Central memory CD8-positive, alpha-beta T cell (primary cell): ENCODE measurements around the gene MAD2L2.

Source experiments
- ATAC-seq: fragments of 150-1000 bp; cut with Tn5 transposase; replicated peaks from 2 replicates; pipeline ENCODE4 v1.10.0; 2022; ENCODE audit warnings: mild to moderate bottlenecking, moderate FRiP score, moderate number of reproducible peaks; ENCODE audit not compliant: poor library complexity, severe bottlenecking; ENCODE audit errors: extremely low read depth
- DNase-seq, 2 donors: peaks; one replicate each; pipeline ENCODE4 v3.0.0; 2021; ENCODE audit warnings: low spot score in 2 of 2
- H3K27ac Mint-ChIP-seq: one replicate; pipeline ENCODE4 v1.8.0; 2022; ENCODE audit warnings: low read depth, mild to moderate bottlenecking, moderate library complexity, mixed read lengths
- H3K27me3 Mint-ChIP-seq: one replicate; pipeline ENCODE4 v1.8.0; 2022; ENCODE audit warnings: mixed read lengths
- H3K36me3 Mint-ChIP-seq: one replicate; pipeline ENCODE4 v1.8.0; 2022; ENCODE audit warnings: mild to moderate bottlenecking, moderate library complexity, mixed read lengths; ENCODE audit not compliant: insufficient read depth
- H3K4me1 Mint-ChIP-seq: one replicate; pipeline ENCODE4 v1.8.0; 2022; ENCODE audit warnings: mixed read lengths
- H3K4me3 Mint-ChIP-seq: one replicate; pipeline ENCODE4 v1.8.0; 2022; ENCODE audit warnings: mild to moderate bottlenecking, moderate library complexity, mixed read lengths
- H3K9me3 Mint-ChIP-seq: one replicate; pipeline ENCODE4 v1.8.0; 2022; ENCODE audit warnings: mixed read lengths

The MAD2L2 gene

DNA sequence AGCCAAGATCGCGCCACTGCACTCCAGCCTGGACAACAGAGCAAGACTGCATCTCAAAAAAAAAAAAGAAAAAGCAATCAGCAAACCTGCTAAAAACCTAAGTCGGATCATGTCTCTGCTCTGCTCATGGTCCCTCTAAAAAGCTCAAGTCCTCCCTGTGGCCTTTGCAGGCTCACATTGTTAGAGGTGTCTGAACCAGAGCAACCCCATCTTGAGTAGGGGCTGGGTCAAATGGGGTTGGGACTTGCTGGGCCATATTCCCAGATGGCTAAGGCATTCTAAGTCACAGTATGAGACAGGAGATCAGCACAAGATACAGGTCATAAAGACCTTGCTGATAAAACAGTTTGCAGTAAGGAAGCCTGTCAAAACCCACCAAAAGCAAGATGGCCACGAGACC is 7.6 kb upstream of the MAD2L2 start:
- Mint-ChIP-seq H3K27ac (no peak overlapping the region), H3K4me3 (no peak overlapping the region), H3K27me3 (peaks cover 45% of the 10 kb centered on the region), H3K36me3 (peaks cover 2% of the 10 kb centered on the region), H3K9me3 (no peaks in the 10 kb centered on the region), H3K4me1 (peaks cover 29% of the 10 kb centered on the region)
- ATAC-seq (no peak), DNase-seq (no peak)

DNA sequence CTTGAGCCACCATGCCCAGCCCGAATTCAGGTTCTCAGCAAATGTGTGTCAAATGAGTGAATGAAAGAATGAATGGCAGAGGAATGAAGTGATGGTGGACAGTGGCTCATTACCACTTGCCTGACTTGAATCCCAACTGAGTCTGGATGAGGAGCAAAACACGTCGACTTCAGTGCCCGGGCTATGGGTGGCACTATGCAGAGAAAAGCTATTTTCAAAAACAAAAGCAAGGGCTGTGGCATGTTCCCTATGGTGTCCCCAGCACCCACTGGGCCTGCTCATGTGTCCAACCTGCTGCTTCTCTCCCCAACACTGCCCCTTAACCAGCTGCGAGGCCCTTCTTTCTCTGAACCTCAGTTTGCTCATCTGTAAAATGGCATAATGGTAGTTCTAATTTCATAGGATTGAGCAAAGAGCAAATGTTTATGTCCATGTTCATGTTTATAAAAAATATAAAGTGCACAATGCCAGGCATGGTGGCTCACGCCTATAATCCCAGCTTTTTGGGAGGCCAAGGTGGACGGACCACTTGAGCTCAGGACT is 4.3 kb upstream of the MAD2L2 start:
- DNase-seq (no peak), ATAC-seq (no peak)
- Mint-ChIP-seq H3K27ac (no peak overlapping the region), H3K9me3 (no peaks in the 10 kb centered on the region), H3K4me1 (peaks cover 14% of the 10 kb centered on the region), H3K27me3 (peaks cover 20% of the 10 kb centered on the region), H3K36me3 (peaks cover 5% of the 10 kb centered on the region), H3K4me3 (no peak overlapping the region)

DNA sequence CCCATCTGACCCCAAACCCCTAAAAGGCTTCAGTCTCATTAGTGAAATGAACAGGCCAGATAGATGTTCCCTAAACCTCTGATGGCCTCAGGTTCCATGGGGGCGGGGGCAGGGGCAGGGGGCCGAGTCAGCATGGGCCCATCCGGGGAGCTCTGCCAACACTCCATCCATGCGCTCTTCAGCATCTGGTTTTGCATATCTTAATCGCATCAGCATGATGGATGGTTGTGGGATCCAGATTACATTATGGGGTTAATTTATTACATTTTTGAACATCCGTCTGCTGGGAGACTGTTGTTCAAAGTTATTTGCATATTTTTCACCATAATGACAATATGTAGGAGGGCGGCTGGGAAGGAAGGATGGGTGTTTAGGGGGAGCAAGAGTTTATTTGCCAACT is 3.1 kb upstream of the MAD2L2 start:
- Mint-ChIP-seq H3K4me1 (peaks cover 20% of the 10 kb centered on the region), H3K9me3 (no peaks in the 10 kb centered on the region), H3K4me3 (no peak overlapping the region)

GRCh38 chr1:11682799-11683198 is 1.9 kb upstream of the MAD2L2 start:
- Mint-ChIP-seq H3K36me3 (peaks cover 5% of the 10 kb centered on the region), H3K4me1 (peaks cover 20% of the 10 kb centered on the region), H3K27me3 (peaks cover 5% of the 10 kb centered on the region), H3K27ac (no peak overlapping the region), H3K4me3 (no peak overlapping the region), H3K9me3 (no peaks in the 10 kb centered on the region)
- DNase-seq: no peak
- ATAC-seq: no peak

More for the DNA sequence above, 3.1 kb upstream of the MAD2L2 start:
- ATAC-seq (no peak), DNase-seq (no peak)
- Mint-ChIP-seq H3K27ac (no peak overlapping the region), H3K36me3 (peaks cover 5% of the 10 kb centered on the region), H3K27me3 (peaks cover 10% of the 10 kb centered on the region)

DNA sequence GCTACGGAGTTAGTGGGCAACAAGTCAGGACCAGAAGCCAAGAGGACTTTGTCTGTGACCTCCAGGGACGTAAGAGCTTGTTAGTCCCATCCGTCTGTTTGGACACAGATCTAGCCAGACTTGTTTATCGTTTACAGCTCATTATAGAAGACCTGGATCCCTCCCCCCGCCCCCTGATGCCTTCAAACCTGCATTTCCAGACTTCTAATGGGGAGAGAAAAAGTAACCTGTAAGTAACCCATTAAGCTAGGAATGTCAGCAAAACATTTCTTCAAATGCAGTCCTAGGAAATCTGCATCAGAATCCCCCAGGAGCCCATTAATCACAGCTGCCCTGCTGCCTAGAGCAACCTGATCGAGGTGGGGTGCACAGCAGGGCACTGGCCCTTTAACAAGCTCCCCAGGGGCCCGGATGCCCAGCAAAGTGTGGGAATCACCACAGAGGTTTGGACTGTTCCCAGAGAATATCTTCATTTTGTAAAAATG is 1.4 kb upstream of the MAD2L2 start:
- Mint-ChIP-seq H3K9me3 (no peaks in the 10 kb centered on the region), H3K27me3 (no peaks in the 10 kb centered on the region), H3K36me3 (peaks cover 5% of the 10 kb centered on the region), H3K27ac (peak overlapping the region; percentile 59), H3K4me1 (peaks cover 20% of the 10 kb centered on the region), H3K4me3 (no peak overlapping the region)
- no peak for ATAC-seq
- no peak for DNase-seq

DNA sequence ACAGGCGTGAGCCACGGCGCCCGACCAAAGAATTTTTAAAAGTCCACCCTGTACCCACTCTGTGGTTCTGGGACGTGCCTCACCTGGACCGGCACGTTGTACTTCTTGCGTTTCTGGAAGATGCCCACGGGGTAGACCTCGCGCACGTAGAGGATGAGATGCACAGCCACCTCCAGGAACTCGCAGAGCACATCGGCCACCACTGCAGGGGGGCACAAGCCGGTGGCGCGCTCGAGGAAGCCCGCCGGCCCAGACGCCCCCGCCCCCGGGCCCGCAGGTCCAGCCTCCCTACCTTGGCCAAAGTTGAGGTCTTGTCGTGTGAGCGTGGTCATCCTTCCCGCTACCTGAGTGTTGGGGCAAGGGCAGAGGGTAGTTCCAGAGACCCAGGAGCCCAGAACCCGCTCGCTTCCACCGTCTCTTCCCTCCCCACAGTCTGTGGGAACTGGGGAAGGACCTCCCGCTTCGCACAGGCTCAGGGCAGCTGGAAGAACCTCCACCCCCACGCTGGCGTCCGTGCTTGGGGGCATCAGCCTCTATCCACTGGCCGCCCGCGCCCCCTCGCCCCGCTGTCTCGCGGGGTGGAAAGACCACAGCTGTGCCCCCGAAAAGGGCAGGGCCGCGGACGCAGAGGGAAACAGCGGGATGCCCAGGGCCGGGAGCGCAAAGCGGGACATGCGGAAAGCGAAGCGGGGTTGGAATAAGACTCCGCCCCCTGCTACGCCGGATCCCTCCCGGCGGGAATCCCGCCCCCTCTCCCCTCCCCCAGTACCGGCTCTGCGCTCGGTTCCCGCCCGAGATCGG is 478 bp downstream of the MAD2L2 start:
- Mint-ChIP-seq H3K4me3 (peak overlapping the region; percentile 84), H3K9me3 (no peaks in the 10 kb centered on the region), H3K4me1 (peaks cover 20% of the 10 kb centered on the region), H3K27me3 (no peaks in the 10 kb centered on the region), H3K36me3 (peaks cover 11% of the 10 kb centered on the region), H3K27ac (no peak overlapping the region)
- ATAC-seq: no peak
- DNase-seq: no peak

GRCh38 chr1:11678442-11678841 is 2.5 kb downstream of the MAD2L2 start:
- H3K4me1 Mint-ChIP-seq: peaks cover 20% of the 10 kb centered on the region
- no peaks in the 10 kb centered on the region for H3K27me3 Mint-ChIP-seq
- H3K36me3 Mint-ChIP-seq: peaks cover 15% of the 10 kb centered on the region
- no peak for DNase-seq
- H3K27ac Mint-ChIP-seq: no peak overlapping the region
- H3K4me3 Mint-ChIP-seq: no peak overlapping the region
- ATAC-seq: no peak
- H3K9me3 Mint-ChIP-seq: no peaks in the 10 kb centered on the region

GRCh38 chr1:11676386-11677103 is 4.4 kb downstream of the MAD2L2 start:
- ATAC-seq (no peak), DNase-seq (no peak)
- H3K36me3 Mint-ChIP-seq: peaks cover 20% of the 10 kb centered on the region
- H3K4me3 Mint-ChIP-seq: no peak overlapping the region
- H3K4me1 Mint-ChIP-seq: peaks cover 17% of the 10 kb centered on the region
- H3K27me3 Mint-ChIP-seq: no peaks in the 10 kb centered on the region
- H3K27ac Mint-ChIP-seq: no peak overlapping the region
- no peaks in the 10 kb centered on the region for H3K9me3 Mint-ChIP-seq

- no peaks in the 10 kb centered on the region for H3K9me3 Mint-ChIP-seq
- no peak overlapping the region for H3K4me3 Mint-ChIP-seq
- ATAC-seq (no peak), DNase-seq (no peak)
- no peaks in the 10 kb centered on the region for H3K27me3 Mint-ChIP-seq
- H3K4me1 Mint-ChIP-seq: peaks cover 10% of the 10 kb centered on the region
- H3K36me3 Mint-ChIP-seq: peaks cover 16% of the 10 kb centered on the region
- no peak overlapping the region for H3K27ac Mint-ChIP-seq
Observed at GRCh38 chr1:11675325-11675724, 5.6 kb downstream of the MAD2L2 start.

- peaks cover 2% of the 10 kb centered on the region for H3K4me1 Mint-ChIP-seq
- no peak overlapping the region for H3K4me3 Mint-ChIP-seq
- H3K27ac Mint-ChIP-seq: no peak overlapping the region
- no peaks in the 10 kb centered on the region for H3K27me3 Mint-ChIP-seq
- H3K9me3 Mint-ChIP-seq: no peaks in the 10 kb centered on the region
- ATAC-seq (no peak), DNase-seq (no peak)
- H3K36me3 Mint-ChIP-seq: peaks cover 19% of the 10 kb centered on the region
Observed at GRCh38 chr1:11674488-11674887, 6.5 kb downstream of the MAD2L2 start.

DNA sequence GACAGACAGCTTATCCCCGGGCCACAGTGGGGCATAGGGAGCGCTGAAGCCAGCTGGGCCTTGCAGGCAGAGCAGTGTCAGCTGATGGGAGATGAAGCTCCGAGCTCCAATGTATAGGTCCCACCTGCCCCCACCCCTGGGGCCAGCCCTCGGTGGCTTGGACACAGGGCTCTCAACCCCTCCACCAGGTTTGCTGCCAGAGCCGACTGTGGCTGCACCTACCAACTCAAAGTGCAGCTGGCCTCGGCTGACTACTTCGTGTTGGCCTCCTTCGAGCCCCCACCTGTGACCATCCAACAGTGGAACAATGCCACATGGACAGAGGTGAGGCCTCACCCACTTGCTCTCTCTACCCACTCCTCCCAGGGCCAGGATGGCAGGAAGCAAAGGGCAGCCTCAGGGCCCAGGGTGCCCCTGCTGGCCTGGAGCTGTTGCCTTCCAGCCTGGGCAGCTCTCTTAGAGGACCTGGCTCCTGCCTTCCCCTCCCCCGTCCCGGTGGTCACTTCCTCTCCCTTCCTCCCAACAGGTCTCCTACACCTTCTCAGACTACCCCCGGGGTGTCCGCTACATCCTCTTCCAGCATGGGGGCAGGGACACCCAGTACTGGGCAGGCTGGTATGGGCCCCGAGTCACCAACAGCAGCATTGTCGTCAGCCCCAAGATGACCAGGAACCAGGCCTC is 7.7 kb downstream of the MAD2L2 start:
- Mint-ChIP-seq H3K27ac (peak overlapping the region; percentile 75), H3K4me1 (peaks cover 4% of the 10 kb centered on the region), H3K36me3 (peaks cover 22% of the 10 kb centered on the region), H3K9me3 (no peaks in the 10 kb centered on the region), H3K4me3 (no peak overlapping the region), H3K27me3 (no peaks in the 10 kb centered on the region)
- DNase-seq (no peak), ATAC-seq (no peak)

- Mint-ChIP-seq H3K36me3 (peaks cover 22% of the 10 kb centered on the region), H3K9me3 (no peaks in the 10 kb centered on the region), H3K4me3 (no peak overlapping the region), H3K4me1 (peaks cover 4% of the 10 kb centered on the region), H3K27me3 (no peaks in the 10 kb centered on the region), H3K27ac (no peak overlapping the region)
- DNase-seq: no peak
- ATAC-seq: no peak
Observed at GRCh38 chr1:11671544-11672286, 9.2 kb downstream of the MAD2L2 start.
